CD4-positive, alpha-beta T cell treated with Interleukin-15 for 1 hour (primary cell): Measurements from ENCODE around the gene COMMD2.

Source experiments
- DNase-seq: peaks from one replicate; pipeline ENCODE4 v3.0.0-alpha.2; 2020

The COMMD2 gene

DNA sequence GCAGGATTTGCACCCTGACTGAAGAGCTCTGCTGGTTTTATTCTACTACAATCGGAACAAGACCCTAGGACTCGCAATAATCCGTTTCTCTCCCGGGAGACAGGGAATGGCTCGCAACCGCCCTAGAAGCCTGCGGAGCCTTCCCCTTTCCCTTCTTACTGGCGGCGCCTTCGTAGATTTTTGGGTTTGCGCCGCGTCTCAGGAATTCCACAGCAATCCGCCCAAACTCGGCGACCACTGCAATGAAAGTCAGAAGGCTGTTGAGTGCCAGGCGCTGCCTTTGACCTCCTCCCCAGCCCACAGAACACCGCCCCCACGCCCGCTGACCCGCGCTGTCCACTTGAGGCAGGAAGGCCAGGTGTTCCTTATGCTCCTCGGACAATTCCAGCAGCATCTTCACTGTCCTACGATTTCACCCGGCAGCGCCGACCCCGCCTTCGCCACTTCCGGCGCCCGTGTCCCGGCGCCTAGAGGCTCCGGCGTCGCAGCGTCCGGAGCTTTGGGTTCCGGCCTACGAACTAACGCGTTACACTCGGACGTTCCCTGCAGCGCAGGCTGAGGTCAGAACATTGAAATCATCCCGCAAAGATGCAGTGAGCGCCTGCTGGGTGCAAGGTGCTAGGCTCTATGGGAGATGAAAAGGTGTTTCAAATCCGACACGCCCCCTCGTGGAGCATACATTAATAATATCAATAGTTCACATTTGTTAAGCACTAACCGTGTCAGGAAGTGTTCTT, at the start of gene COMMD2:
Gene COMMD2 (minus strand): TSS at position 439 of the 737 bp plus-strand sequence. CDS start 45 bp downstream, at position 394.
- peak; percentile 80 for DNase-seq

DNA sequence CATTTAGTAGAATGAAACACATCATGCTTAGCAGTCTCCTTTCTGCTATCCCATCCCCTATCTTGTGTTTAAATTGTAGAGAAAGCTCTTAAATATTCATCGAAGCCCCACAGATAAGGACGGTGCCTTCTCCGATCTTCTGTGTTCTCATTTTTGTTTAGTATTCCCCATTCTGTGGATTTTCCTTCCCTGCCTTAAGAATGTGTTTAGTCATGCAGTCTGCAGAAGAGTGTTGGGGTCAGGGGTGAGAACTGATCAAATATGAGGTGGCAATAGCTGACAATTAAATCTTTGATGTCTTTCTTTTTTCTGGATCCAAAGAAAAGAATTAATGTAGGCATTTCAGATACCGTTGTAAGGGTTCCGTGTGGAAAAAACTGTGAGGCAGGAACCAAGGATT, 49.4 kb upstream of the COMMD2 start:
- DNase-seq: no peak

DNA sequence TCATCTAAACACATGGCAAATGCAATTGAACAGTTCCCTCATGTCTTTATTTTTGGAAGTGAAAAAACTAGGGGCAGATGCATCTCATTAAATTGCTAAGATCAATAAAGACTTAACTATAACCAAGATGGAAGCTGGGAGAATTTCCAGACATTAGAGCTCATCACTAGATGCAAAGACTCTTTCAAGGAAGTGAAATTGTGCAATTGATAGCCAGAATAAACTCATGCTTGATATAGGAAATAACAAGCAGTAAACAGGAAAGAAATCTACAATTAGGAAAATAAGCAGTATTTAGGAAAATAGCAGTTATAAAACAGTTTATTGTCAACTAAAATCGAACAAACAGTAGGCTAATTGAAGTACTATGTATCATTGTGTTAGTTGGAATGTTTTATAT, 48.9 kb upstream of the COMMD2 start:
- DNase-seq: no peak

DNA sequence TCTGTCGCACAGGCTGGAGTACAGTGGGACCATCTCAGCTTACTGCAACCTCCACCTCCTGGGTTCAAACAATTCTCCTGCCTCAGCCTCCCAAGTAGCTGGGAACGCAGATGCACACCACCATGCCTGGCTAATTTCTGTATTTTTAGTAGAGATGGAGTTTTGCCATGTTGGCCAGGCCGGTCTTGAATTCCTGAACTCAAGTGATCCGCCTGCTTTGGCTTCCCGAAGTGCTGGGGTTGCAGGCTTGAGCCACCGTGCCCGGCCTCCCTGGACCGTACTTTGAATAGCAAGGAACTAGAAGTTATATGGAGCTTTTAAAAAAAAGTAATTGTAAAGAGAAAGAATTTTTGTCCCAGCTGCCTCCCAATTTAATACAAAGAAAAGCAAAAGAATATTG, 48.4 kb upstream of the COMMD2 start:
- DNase-seq: no peak

DNA sequence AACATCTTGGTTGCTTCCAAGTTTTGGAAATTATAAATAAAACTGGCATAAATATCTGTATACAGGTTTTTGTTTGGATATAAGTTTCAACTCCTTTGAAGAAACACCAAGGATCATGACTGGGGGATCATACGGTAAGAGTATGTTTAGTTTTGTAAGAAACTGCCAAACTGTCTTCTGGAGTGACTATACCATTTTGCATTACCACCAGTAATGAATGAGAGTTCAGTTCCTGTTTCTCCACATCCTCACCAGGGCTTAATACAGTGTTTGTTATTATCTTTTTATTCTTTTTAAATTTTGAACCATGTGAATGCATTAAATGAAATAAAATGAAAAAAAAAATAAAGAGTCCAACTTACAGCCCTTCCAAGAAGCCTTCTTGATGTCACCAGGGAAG, 43.7 kb upstream of the COMMD2 start:
- no peak for DNase-seq

DNA sequence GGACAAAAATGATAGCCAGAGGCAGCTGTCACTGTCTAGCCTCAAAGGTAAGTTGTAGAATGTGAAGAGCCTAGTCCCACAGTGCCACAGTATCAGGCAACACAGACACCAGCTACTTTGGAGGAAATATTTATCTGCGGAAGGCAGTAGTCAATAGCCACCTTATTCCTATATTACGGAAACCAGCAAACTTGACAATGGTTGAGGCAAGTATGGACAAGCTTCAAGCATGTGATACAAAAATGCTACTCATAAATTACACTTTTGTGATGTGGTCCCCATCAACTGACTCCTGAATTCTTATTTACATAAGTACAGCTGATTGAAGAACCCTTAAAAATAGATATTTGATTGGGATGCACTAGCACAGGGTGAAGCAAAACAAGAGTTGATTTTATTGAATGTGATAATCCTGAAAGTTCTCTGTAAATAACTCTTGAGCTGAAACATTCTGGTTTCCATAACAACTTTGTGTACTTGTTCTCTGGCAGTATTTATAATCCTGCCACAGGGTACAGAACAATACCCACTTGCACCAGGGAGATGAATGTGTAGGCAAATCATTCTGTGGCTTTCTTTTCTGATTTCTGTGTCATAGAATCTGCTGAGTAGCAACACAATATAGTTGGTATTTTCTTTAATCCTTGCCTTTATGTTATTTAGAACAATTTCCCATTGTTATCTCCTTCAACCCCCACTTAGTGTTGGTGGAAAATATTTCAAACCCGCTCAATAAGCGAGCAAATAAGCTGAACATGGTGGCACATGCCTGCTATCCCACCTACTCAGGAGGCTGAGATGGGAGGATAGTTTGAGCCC, 40.4 kb upstream of the COMMD2 start, which contains the start of gene ANKUB1:
Gene ANKUB1 (minus strand): TSS at position 103 of the 819 bp plus-strand sequence. CDS start 188 bp downstream, outside the sequence.
- no peak for DNase-seq

DNA sequence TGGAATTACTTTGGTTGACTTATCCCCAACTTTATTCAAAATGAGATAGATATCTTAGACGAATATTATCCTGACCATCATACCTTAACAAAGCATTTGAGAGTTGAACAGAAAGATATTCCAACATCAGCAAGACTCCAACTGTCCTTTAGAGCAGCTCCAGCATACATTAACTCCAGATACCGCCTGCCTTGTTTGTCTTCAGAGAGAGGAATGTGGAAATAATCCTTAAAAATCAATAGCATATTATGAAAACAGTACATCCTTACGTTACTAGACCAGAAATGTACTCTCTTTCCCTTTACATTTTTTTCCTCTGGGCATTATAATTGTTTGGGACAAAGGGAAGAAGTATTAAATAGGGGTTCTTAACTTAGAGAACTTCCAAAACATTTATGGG, 38.4 kb upstream of the COMMD2 start:
- no peak for DNase-seq

DNA sequence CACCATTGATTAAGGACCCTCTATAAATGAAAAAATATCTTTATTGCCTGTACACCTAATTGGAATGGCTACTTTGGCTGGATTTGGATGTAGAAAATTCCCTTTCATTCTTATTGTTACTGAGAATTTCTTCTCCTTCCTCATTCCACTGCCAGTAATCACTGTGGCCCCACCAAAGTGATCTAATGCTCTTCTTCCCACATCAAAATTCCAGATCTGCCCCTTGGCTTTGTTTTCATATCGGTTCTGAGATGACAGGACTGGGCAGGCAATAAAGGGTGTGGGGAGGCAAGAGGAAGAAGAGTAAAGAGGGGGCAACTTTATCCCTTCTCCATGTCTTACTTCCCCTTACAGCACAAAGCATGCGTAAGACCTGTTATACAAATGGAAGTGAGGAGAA, 38.0 kb upstream of the COMMD2 start:
- no peak for DNase-seq

DNA sequence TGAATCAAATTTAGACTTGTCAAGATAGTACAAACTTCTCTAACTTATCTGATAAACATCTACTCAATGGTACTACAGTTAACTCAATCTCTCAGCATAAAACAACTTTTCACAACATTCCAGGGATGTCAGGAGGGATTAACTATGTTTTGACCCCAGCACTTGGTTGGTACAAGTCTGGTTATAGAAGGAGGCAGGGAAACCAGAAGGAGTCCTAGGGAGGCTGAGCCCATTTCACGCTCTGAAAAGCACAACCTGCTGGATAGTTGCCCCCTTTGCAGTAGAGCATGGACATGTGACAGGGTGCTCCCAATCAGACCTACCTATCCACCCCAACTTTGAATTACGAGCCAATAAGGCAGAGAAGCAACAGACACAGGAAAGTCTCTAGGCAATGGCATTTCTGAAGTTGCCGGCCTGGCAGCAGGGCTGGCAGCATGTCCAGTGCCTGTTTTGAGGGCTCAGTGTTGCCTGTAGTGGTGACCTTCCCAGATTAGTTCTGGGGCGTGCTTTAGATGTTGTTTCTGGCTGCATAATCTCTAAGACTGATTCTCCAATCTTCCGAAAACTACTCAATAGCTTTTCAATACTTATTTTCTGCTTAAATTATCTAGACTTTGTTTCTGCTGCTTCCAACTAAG, 31.9 kb upstream of the COMMD2 start:
- no peak for DNase-seq

DNA sequence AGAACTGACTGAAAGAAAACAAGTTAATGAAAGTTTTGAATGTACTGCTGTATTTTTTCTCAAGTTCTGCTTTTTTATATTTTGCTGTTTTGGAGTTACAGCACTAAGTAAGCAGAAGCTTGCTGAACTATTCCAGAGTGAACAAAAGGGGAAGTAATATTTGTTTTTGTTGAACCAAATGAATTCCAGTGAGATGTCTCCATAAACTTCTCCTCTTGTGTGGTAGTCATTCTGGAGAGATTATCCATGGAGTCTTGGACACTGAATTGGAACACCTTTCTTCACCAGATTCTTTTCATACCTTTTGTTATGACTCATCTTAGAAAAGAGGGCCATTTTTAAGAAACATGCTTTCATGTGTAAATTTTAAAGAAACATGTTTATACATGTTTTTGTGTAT, 31.3 kb upstream of the COMMD2 start:
- no peak for DNase-seq

DNA sequence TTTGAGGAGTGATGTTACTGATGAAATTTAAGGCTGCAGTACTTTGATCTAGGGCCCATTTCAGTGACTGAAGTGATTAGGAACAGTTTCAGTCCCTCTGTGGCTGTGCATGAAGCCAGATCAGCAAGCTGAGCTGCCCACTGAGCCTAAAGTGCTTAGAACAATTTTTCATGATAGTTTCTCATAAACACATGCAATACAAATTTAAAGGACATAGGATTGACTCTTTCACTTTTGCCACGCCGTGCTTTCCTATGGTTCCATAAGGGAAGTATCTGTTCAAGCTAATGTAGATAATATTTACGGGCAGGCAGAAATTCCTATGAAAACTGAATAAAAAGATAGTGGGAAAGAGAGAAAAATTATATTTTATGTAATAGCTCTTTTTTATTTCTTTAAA, 29.5 kb upstream of the COMMD2 start:
- DNase-seq: no peak

DNA sequence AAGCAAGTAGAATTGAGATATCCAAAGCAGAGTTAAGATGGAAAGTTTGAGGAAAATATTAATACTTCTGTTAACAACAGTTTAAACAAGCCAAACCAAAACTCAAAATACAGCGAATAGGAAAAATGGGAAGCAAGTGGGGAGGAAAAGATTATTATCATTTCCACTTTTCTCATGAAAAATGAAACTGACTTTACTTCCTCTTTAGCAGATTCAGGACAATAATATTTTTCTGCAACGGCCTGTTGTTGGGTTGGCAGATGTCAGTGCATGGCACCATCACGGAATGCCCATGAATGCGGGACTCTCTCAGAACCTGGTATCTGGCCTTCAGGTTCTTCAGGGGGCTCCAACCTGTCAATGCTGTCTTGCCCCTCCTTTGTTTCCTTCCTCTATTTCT, 28.9 kb upstream of the COMMD2 start:
- DNase-seq: peak; percentile 46

DNA sequence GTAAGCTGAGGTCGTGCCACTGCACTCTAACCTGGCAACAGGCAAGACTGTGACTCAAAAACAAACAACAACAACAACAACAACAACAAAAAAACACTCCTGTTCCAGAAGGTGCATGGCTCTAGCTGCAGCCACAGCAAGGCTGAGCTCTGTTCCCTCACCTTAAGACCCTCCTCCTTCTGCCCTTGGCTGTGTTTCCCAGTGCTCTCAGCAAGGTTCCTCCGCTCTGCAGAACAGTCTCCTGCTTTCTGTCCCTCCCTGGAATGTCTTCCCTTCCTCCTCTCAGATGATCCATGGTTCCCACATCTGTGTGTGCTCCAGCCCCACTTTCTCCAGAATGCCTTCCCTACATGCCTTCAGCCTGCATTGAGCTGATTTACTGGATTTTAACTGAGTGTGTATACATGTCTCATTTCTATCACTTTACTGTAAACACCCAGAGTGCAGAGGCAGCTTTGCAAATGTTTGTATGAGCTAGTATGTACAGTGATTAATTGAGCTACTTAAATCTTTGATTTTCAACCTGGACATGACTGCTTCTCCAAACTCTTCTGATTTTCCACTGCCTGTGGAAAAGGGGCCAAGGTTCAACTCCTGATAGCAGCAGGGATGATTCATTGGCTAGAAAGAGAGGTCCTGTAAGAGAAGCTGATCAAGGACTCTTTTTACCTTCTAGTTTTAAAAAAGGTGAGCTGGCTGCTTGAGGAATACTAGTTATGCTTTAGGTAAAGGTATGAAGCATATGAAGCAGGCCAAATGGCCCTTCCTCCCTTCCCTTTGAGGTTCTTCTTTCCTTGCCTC, 25.3 kb upstream of the COMMD2 start:
- DNase-seq: no peak

DNA sequence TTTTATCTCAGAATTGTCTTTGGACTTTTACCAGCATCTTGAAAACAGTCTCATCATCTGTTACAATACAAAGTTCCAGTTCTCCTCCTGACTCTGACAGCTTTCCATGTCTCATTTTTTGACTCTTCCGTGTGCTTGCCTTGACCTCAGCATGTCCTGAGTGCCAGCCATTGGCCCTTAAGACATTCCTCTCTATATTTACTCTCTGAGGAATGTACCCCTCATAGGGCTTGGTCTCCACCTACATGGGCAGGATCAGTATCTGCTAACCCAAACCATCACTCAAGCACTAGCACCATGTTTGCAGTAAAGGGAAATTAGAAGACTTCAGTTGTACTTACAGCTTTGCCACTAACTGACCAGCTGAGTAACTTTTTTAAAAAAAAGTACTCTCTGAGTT, 23.9 kb upstream of the COMMD2 start:
- DNase-seq: no peak

DNA sequence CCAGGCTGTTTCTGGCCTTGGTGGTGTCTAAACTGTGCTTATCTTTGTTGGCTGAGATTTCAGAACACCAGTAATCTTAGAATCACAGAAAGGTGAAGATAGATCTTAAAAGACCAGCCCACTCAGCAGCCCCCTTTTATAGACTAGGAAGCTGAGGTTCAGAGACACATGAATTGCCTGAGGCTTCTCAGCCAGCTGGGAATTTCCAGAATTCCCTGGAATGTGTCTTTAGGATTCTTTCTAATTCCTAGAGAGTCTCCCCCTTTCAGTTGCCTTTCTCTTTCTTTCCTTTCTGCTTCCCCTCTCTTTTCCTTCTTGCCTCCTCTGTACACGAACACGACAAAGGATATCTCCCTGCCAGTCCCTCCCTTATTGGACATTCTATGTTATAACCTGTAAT, 20.6 kb upstream of the COMMD2 start:
- no peak for DNase-seq

DNA sequence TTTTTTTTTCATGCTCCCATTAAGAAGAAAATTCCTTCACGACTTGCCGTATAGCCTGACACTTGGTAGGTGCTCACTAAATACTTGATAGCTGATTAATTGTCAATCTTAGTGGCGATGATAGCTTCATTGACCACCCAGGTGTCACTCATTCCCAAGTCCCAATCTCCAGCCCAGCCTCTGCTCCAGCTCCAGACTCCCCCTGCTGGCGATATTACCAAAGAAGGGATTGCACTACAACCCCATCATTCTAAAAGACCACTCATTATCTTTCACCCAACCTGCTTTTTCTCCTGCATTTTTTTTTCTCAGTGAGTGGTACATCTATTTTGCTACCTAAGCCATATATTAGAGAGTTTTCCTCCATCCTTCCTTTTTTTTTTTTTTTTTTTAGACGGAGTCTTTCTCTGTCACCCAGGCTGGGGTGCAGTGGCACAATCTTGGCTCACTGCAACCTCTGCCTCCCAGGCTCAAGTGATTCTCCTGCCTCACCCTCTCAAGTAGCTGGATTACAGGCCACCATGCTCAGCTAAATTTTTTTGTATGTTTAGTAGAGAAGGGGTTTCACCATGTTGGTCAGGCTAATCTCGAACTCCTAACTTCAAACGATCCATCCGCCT, 19.5 kb upstream of the COMMD2 start:
- no peak for DNase-seq

DNA sequence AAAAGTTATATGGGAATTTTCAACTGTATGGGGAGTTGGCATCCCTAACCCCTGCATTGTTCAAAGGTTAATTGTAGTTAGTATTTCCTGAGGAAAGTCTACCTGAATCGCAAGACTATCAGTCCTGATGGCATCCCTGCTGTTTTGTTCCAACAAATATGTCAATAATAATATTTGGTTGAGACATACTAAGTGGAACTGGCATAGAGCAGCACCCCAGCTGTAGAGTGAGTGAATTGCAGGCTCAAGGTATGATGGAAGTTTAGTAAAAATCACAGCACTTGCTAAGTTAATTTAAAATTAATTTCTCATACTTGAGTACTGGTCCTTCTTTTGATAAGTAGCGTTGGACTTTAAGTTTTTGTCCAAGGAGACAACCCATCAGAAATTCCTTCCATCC, 18.0 kb upstream of the COMMD2 start:
- no peak for DNase-seq

DNA sequence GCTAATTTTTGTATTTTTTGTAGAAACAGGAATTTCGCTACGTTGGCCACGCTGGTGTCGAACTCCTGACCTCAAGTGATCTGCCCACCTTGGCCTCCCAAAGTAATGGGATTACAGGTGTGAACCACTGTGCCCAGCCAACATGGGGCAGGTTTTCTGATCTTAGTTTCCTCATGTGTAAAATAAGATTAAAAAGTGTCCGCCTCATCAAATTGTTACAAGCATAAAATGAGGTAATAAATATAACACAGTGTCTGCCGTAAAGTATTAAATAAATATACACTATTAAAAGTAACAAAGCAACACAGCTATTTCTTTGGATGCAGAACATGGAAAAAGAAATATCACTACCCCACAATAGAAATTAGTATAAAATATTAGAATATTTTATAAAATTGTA, 16.4 kb upstream of the COMMD2 start:
- DNase-seq: no peak

DNA sequence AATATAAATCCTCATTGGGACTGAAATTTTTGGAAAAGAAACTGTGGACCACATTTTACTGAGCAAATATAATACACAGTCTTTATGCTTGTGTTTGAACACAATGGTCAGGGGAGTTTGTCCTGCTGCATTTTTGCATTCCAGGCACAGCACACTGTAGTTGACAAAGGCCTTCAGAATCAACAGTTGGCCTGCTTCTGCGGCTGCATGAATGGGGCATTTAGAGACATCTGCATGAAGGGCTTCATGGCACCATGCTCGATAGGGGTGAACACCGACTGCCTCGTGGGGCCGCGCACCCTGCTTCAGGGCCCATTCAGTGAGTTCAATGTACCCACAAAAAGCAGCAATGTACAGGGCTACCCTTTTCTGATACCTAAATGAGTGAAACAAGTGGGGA, 15.4 kb upstream of the COMMD2 start:
- no peak for DNase-seq

DNA sequence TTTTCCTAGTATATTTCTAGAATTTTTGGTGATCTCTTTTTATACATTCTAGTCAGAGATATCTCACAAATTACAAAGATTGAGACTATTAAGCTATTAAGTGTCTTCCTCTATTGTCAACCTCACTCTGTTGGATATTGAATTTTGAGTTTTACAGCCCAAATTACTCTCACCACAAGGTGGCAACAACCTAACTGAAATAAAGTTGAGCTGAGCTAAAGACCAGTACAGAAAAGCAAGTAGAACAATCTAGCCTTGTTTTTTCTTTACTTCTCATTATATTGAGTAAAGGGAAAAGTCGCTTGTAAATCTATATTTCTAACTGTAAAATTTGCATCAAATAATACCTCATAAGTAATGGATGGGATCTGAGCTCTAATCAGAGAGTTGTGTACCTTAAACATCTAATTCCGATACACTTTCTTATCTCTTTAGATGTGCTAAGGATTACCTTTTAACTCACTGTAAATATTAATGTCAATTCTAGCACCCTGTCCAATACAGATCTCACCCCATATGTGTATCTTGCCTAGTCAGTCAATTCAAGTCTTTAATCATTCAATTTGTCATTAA, 13.6 kb upstream of the COMMD2 start:
- DNase-seq: no peak

DNA sequence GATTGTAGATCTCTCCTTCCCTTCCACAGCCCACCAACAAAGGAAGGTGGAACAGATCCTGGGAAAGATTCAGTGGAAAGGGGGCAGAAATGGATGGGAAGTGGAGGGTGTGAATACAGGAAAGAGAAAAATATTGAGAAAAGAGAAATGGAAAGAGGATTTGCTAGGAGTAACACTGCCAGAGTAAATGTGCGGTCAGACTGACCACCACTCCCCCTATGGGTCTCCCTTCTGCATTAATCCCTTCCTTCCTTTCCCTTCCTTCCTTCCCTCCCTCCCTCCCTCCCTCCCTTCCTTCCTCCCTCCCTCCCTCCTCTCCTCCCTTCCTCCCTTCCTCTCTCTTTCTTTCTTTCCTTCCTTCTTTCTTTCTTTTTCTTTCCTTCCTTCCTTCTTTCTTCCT, 12.0 kb upstream of the COMMD2 start:
- DNase-seq: no peak

DNA sequence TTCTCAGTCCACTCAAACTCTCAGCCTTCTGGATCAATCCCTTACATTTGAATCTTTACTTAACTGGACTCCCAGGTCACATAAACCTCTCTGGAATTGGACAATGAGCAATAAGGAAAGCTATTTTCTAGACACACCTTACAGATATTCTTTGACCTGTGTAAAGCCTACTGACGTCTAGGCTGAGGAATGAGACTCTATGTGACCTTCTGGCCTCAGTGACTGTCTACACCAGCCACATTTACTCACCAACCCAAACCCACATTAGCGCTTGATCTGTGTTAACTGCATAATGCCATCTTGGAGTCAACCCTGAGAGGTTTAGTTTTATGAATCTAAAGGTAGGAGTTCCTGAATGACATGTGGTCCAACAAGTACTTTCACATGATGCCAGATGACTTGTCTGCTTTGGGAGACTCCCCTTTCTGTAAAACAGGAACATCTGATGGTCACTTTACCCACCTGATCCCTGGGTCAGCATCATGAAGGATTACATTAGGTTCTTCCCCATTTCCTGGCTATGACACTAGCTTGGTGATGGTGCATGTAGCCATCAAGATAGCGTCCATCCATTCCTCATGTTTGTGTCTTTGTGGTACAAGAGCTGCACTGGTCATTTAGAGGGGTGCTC, 11.4 kb upstream of the COMMD2 start:
- no peak for DNase-seq
